Measurements from ENCODE around the gene NUBP2. TPM values are rescaled to one million over a fixed set of nuclear protein-coding genes. Genes with fewer than 3 reads are reported as not detected.

The NUBP2 gene
- total RNA-seq, 2 donors from 2014 or later: 47.8 to 50.1 TPM

DNA sequence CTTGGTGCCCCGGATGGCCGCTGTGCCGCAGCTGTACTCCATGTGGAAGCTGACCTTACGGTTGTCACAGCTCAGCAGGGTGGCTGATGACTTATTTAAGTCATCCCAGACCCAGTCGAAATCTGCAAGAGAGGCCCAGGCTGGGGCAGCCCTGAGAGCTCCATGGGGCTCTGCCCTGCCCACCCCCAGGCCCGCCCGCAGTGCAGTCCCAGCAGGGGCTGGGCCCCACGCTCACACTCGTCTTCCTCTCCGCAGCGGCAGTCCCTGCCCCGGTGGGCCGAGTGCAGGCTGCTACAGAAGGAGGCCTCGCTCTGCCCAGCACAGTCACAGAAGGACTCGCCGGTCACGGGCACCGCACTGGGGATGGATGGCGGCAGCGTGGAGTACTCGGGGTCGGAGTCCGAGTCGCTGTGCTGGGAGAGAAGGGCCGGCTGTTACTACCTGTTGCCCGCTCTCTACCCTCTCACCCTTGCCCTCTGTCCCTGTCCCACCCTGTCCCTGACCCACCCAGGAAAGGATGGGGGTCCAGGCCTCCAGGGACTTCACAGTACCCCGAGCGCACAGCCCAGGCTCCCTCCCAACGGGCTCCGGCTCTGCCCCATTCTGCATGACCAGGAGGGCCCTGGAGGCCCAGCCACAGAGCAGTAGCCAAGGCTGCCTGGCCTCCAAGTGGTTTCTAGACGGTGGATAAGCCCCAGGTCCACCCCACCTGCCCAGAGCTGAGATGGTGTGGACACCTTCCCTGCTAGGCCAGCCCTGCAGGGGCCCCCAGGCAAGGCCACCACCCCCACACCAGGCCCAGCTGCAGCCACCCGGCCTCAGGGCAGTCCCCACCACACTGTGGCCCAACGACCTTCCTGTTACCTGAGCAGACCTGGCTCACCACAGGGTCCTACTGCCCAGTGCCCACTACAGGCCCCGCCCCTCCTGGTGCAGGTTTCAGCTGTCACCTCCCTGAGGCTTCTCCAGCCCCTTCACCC lies 4.3 kb upstream of the NUBP2 start:
- Mint-ChIP-seq H3K36me3 (ENCODE audit: insufficient read depth in 2 of 2) (peaks cover 0 to 2% of the 10 kb centered on the region in 2 donors), H3K27me3 (ENCODE audit: low read depth) (no peaks in the 10 kb centered on the region), H3K9me3 (no peaks in the 10 kb centered on the region), H3K27ac (no peak overlapping the region), H3K4me3 (no peak overlapping the region), H3K4me1 (ENCODE audit: low read depth) (peaks cover 20% of the 10 kb centered on the region)
- no peak for ATAC-seq (replicated peaks in 1 of 2)
- DNase-seq: no peak

DNA sequence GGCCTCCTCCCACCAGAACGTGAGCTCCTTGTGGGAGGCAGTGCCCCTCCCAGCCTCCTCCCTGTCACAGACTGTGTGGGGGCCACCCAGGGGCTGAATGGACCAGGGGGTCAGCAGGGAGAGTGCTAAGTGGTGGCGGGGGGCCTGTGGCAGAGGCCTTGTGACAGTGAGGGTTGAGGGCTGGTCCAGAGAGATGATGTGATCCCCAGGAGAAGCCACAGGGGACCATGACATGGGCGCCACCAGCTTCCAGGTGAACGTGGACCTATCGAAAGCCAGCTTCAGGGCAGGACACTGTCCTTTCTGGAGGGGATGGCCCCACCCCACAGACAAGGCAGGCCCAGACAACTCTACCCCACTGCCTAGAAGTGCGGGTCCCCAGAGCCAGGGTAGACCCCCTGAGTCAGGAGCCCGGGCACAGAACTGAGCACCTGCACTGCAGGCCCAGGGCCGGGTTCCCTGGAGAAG lies 3.5 kb upstream of the NUBP2 start:
- Mint-ChIP-seq H3K9me3 (no peaks in the 10 kb centered on the region), H3K27me3 (ENCODE audit: low read depth) (no peaks in the 10 kb centered on the region), H3K27ac (no peak overlapping the region), H3K4me3 (no peak overlapping the region), H3K36me3 (ENCODE audit: insufficient read depth in 2 of 2) (peaks cover 0 to 2% of the 10 kb centered on the region in 2 donors), H3K4me1 (ENCODE audit: low read depth) (peaks cover 20% of the 10 kb centered on the region)
- ATAC-seq (replicated peaks in 1 of 2): no peak
- no peak for DNase-seq

DNA sequence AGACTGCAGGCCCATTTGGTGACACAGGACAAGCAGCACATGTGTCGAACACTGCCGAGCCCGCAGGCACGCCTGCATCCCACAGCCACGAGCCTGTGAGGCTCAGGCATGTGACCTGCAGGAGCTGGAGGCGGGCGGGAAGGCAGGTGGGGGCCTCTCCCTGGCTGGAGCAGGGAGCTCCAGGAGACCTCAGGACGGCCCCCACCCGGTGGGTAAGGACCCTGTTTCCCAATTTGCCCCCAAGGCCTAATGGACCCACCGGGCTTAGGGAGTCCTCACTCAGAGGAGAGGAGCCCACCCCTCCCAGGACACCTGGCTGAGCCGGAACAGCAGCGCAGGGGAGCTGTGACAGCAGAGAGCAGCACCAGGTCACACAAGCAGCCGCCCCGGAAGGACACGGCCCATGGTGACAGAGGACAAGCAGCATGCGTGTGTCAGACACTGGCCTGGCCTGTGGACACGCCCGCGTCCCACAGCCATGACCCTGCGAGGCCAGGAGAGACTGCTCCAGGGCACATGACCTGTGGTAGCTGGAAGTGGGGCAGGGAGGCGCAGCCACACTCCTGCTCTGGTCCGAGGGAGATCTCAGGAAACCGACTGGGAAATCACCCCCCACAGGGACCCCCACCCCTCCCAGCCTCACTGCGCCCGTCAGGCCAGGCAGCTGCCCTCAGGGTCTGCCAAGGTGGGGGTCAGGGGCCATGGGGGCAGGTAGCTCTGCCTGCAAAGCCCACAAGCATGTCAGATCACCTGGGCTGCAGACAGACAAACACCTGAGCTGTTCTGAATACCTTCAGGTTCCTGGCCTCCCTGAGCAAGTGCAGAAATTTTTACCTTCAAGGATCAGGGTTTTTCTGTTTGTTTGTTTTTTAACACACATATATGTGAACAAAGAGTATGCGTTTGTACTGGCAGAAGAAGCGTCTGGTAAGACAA lies 2.8 kb upstream of the NUBP2 start:
- Mint-ChIP-seq H3K4me1 (ENCODE audit: low read depth) (peaks cover 23% of the 10 kb centered on the region), H3K4me3 (peak overlapping the region in 1 of 2 donors; percentile 88), H3K9me3 (no peaks in the 10 kb centered on the region), H3K27ac (no peak overlapping the region), H3K36me3 (ENCODE audit: insufficient read depth in 2 of 2) (peaks cover 0 to 2% of the 10 kb centered on the region in 2 donors), H3K27me3 (ENCODE audit: low read depth) (no peaks in the 10 kb centered on the region)
- no peak for ATAC-seq (replicated peaks in 1 of 2)
- no peak for DNase-seq

DNA sequence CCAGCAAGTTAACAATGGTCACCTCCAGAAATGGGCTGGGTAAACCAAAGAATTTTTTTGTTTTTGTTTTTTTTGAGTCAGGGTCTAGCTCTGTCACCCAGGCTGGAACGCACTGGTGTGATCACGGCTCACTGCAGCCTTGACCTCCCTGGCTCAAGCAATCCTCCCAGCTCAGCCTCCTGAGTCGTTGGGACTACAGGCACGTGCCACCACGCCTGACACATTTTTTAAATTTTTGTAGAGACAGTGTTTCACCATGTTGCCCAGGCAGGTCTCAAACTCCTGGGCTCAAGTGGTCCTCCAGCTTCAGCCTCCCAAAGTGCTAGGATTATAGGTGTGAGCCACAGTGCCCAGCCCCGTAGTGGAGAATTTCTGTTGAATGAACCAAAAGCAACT lies 2.1 kb upstream of the NUBP2 start:
- no peak for ATAC-seq (replicated peaks in 1 of 2)

DNA sequence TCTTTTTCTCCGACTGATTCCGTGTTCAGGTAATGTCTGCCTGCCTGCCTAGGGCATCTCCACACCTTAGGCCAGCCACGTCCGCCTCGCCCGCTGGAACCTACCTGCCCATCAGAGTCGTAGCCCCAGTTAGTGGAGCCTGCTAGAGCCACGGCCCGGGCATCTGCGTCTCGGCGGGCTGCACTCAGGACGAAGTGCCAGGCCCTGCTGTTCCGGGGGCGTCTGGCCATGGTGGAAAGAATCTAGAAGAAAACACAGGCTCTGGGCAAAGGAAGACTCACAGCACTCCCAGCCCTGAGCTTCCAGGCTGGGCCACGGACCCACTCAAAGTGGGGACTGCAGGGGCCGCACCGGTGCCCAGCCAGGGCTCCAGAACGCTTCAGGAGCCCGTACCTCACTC lies 1.5 kb upstream of the NUBP2 start:
- Mint-ChIP-seq H3K27ac (peak overlapping the region; percentile 24), H3K4me1 (ENCODE audit: low read depth) (peaks cover 27% of the 10 kb centered on the region), H3K9me3 (no peaks in the 10 kb centered on the region), H3K27me3 (ENCODE audit: low read depth) (no peaks in the 10 kb centered on the region), H3K36me3 (ENCODE audit: insufficient read depth in 2 of 2) (peaks cover 0 to 2% of the 10 kb centered on the region in 2 donors), H3K4me3 (peak overlapping the region; percentile 88 to 96)
- ATAC-seq (replicated peaks in 1 of 2): no peak
- no peak for DNase-seq

More for the DNA sequence above, 2.1 kb upstream of the NUBP2 start:
- Mint-ChIP-seq H3K27me3 (ENCODE audit: low read depth) (no peaks in the 10 kb centered on the region), H3K27ac (no peak overlapping the region), H3K4me3 (peak overlapping the region; percentile 88 to 96), H3K36me3 (ENCODE audit: insufficient read depth in 2 of 2) (peaks cover 0 to 2% of the 10 kb centered on the region in 2 donors), H3K4me1 (ENCODE audit: low read depth) (peaks cover 27% of the 10 kb centered on the region), H3K9me3 (no peaks in the 10 kb centered on the region)
- no peak for DNase-seq

DNA sequence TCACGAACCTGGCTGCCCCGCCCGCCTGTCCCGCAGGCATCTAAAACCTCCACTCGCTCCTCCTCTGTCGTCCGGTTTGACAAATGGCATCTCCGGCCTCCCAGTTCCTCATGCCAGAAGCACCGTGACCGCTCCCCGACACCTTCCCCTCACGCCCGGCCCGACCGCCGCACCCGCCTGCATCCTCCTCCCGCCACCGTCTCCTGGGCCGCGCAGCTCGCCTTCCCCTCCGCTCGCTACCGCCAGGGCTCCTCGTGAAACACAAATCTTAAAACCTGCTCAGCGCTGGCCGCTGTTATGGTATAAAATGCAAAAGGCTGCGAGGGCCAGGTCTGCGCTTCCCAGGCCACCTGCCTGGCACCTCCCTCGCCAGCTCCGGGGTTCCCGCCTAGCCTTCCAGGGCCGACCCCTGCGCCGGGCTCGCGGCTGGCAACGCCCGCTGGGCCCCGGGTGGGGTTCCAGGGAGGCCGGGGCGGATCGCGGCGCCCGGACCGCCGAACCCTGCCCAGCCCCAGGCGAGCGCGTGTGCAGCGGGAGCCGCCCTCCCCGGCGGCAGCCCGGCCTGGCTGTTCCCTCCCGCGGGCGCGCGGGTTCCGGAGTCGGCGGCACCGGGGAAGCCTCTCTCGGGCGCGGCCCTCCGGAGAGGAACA lies 877 bp upstream of the NUBP2 start:
- Mint-ChIP-seq H3K27me3 (ENCODE audit: low read depth) (no peaks in the 10 kb centered on the region), H3K4me1 (ENCODE audit: low read depth) (peaks cover 27% of the 10 kb centered on the region), H3K9me3 (no peaks in the 10 kb centered on the region), H3K27ac (no peak overlapping the region), H3K4me3 (peak overlapping the region; percentile 88 to 96), H3K36me3 (ENCODE audit: insufficient read depth in 2 of 2) (peaks cover 0 to 2% of the 10 kb centered on the region in 2 donors)
- DNase-seq (peak; percentile 44 to 46), ATAC-seq (replicated peaks in 1 of 2) (peak in 1 of 2 donors; percentile 10)

DNA sequence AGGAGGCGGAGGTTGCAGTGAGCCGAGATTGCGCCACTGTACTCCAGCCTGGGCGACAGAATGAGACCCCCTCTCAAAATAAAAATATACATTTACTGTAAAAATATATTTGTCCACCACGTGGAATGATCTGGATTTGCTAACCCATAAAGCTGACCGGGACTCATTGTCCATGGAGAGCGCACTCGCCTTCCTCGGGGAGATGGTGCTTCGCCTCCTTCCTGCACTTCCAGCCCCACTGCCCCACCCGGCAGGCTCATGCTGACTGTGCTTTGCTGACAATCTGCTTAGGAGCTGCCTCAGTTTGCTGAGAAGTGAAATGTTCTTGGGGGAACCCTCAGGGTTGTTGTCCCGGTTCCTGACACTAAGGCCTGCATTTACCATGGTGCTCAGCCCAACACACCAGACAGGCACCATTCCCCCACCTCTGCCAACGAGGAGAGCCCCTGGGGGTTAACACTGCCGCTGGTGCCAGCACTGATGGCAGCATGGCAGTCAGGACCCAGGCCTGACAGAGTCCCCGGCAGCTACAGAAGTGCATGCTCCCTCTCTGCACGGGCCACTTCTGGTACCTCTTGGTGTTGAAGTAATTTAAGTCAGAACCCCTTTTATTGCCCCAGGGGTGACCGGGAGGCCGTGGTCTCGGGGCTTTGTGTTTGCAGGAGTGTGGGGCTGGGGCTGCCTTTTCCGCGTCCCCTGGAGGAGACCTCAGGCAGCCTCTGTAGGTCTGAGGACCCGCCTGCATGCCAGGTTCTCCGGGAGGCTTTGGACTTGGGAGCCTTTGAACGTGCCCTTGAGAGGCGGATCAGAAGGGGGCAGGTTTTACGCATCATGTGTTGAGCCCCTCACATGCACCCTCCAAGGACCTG lies 2.5 kb downstream of the NUBP2 start:
- DNase-seq: no peak
- ATAC-seq (replicated peaks in 1 of 2): no peak
- peaks cover 2 to 3% of the 10 kb centered on the region in 2 donors for H3K36me3 Mint-ChIP-seq (ENCODE audit: insufficient read depth in 2 of 2)
- H3K27me3 Mint-ChIP-seq (ENCODE audit: low read depth): no peaks in the 10 kb centered on the region
- H3K9me3 Mint-ChIP-seq: no peaks in the 10 kb centered on the region
- H3K4me3 Mint-ChIP-seq: peak overlapping the region in 1 of 2 donors; percentile 47
- no peak overlapping the region for H3K27ac Mint-ChIP-seq
- H3K4me1 Mint-ChIP-seq (ENCODE audit: low read depth): peaks cover 25% of the 10 kb centered on the region

DNA sequence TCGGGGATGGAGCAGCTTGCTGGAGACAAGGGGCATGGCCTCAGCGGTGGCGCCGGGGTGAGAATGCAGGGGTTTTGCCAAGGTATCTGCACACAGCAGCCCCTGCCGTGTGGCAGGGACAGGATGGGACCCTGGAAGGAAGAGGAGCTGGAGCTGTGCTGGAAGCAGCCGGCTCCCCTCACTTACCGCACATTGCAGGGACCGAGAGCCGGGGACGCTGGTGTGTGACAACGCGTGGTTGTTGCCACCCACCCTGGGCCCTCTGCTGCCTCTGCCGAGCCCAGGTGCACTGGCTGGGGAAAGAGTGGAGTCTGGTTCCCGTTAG lies 3.0 kb downstream of the NUBP2 start:
- Mint-ChIP-seq H3K9me3 (no peaks in the 10 kb centered on the region), H3K4me1 (ENCODE audit: low read depth) (peaks cover 19% of the 10 kb centered on the region), H3K4me3 (no peak overlapping the region), H3K36me3 (ENCODE audit: insufficient read depth in 2 of 2) (peaks cover 2 to 3% of the 10 kb centered on the region in 2 donors), H3K27ac (no peak overlapping the region), H3K27me3 (ENCODE audit: low read depth) (no peaks in the 10 kb centered on the region)
- ATAC-seq (replicated peaks in 1 of 2): no peak
- DNase-seq: no peak

DNA sequence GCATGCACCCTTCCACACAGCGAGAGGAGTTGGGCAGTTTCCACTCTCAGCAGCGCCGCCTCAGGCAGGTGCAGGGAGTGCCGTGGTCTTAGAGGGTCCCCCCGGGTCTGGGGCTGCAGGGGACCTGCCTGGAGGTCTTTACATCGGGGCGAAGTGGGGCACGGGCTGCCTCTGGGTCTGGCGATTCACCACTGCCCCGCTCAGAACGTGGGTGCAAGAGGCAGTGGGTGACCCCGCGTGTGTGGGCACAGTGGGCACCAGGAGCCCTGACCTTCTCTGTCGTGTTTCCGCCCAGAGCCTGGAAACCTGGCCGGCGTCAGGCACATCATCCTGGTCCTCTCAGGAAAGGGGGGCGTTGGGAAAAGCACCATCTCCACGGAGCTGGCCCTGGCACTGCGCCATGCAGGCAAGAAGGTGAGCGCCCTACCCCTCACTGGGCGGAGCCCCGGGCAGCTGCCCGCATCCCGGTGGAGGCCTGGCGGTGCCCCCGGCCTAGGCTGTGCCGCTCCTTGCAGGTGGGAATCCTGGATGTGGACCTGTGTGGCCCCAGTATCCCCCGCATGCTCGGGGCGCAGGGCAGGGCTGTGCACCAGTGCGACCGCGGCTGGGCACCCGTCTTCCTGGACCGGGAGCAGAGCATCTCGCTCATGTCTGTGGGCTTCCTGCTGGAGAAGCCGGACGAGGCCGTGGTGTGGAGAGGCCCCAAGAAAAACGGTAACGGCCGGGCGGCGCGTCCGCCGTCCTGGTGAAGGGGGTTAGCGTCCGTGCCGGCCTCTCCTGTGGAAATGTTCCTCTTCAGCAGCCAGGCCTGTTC lies 3.7 kb downstream of the NUBP2 start:
- Mint-ChIP-seq H3K4me1 (ENCODE audit: low read depth) (peaks cover 12% of the 10 kb centered on the region), H3K27ac (no peak overlapping the region), H3K36me3 (ENCODE audit: insufficient read depth in 2 of 2) (peaks cover 2 to 3% of the 10 kb centered on the region in 2 donors), H3K4me3 (no peak overlapping the region), H3K27me3 (ENCODE audit: low read depth) (no peaks in the 10 kb centered on the region), H3K9me3 (no peaks in the 10 kb centered on the region)
- ATAC-seq (replicated peaks in 1 of 2): no peak
- peak in 1 of 2 donors; percentile 1 for DNase-seq

DNA sequence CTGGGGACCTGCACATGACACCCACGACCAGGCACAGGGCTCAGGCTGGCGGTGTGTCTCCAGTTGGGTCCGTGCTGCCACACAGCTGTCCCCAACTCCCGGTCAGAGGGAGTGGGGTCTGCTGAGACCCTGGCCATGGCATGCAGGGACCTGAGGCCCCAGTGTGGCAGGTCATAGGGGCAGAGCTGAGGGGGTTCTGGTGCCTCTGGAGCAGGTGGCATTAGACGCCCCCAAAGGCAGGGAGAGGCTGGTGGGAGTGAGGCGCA lies 4.2 kb downstream of the NUBP2 start:
- Mint-ChIP-seq H3K36me3 (ENCODE audit: insufficient read depth in 2 of 2) (peaks cover 2 to 3% of the 10 kb centered on the region in 2 donors), H3K27ac (no peak overlapping the region), H3K4me3 (no peak overlapping the region), H3K9me3 (no peaks in the 10 kb centered on the region), H3K27me3 (ENCODE audit: low read depth) (no peaks in the 10 kb centered on the region), H3K4me1 (ENCODE audit: low read depth) (peaks cover 7% of the 10 kb centered on the region)
- DNase-seq (no peak), ATAC-seq (replicated peaks in 1 of 2) (no peak)

DNA sequence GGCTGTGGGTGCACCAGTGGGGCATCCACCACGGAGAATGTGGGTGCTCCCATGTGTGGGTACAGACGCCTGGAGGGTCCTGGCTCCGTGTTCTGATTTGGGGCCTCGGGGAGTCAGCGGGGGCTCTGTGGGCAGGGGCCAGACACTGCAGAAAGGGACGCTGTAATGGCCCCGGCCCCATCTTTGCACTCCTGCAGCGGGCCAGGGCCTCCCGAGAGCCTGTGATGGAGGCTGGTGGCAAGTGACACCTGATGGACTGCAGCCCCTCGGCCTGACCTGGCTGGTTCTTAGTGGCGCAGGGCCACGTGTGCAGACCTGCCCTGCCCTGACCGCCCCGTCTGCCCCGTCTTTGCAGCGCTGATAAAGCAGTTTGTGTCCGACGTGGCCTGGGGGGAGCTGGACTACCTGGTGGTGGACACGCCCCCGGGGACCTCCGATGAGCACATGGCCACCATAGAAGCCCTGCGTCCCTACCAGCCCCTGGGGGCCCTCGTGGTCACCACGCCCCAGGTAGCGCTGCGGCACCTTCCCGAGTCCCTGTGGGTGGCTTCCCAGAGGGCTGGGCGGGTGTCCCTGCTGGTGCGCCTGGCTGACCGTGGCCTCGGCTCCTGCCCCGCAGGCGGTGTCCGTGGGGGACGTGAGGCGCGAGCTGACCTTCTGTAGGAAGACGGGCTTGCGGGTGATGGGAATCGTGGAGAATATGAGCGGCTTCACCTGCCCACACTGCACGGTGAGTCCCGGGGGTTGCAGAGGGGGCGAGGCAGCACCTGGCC lies 4.7 kb downstream of the NUBP2 start:
- ATAC-seq (replicated peaks in 1 of 2): no peak
- Mint-ChIP-seq H3K36me3 (ENCODE audit: insufficient read depth in 2 of 2) (peaks cover 1 to 2% of the 10 kb centered on the region in 2 donors), H3K4me3 (no peak overlapping the region), H3K4me1 (ENCODE audit: low read depth) (peaks cover 7% of the 10 kb centered on the region), H3K9me3 (no peaks in the 10 kb centered on the region), H3K27me3 (ENCODE audit: low read depth) (no peaks in the 10 kb centered on the region), H3K27ac (no peak overlapping the region)
- DNase-seq: no peak

Data from activated T-cell treated with anti-CD3 and anti-CD28 coated beads, Interleukin-2, amount 50 U/mL, for 72 hours (primary cell).